ENCODE measurements around the gene CHN1.

- TF ChIP-seq REST (IDR thresholded peaks at IDR 0.05; ENCODE audit: insufficient read depth in 1 of 2, low read depth in 2 of 2, low read length in 2 of 2) = no peak
- TF ChIP-seq POLR2AphosphoS5 (IDR thresholded peaks at IDR 0.05; ENCODE audit: low read depth, low read length) = no peak
- no peak for TF ChIP-seq SIN3A (IDR thresholded peaks at IDR 0.05; ENCODE audit: borderline replicate concordance, insufficient read depth, low read length)
Observed at GRCh38 chr2:174874085-174874484, 131.1 kb downstream of the CHN1 start.
